Lower leg skin (tissue), 4 donors: ENCODE measurements around the gene UGT1A5. TPM values are rescaled to one million over a fixed set of nuclear protein-coding genes. Genes with fewer than 3 reads are reported as not detected.
A peak's percentile ranks its signal among the peaks of the same experiment; 100 is the strongest.
"Not testable (repeated sequence)": the region's sequence is repeated elsewhere in the genome, so short reads cannot be mapped to it uniquely, and the experiment has no call there.

Experiments
- DNase-seq, 2 donors: peaks; one replicate each; pipeline ENCODE4 v3.0.0-alpha.2; 2019; ENCODE audit warnings: low spot score in 2 of 2
- H3K4me3 ChIP-seq: fragments of 200-600 bp; sonication (generic); 2 replicates; pipeline ENCODE4 v1.5.1; 2017; ENCODE audit warnings: mild to moderate bottlenecking, low read depth; ENCODE audit not compliant: poor library complexity, severe bottlenecking
- POLR2A ChIP-seq, 2 donors: fragments of 450-650 bp; IDR thresholded peaks; one replicate each; pipeline ENCODE4 v1.6.1; 2016 to 2017; ENCODE audit warnings: antibody characterized with exemption in 2 of 2, mild to moderate bottlenecking in 1 of 2, moderate library complexity in 1 of 2
- WGBS, 2 donors: methylation state at CpG; one replicate each; pipeline ENCODE4 v1.1.5; 2018; 5-methylcytosine and 5-hydroxymethylcytosine counted together
- intact Hi-C: fragments of 100-400 bp; cut with DNase I; formaldehyde crosslinking; loops from one replicate; pipeline ENCODE4 v1.15.0; 2023; ENCODE audit warnings: low total_unique reads
- total RNA-seq, 4 donors: library from RNA; depleted of rRNA; stranded (reverse); fragments of >200 nt; gene quantifications; one replicate each; pipeline ENCODE4 v1.1.0, GENCODE V29; 2016
- TF ChIP-seq, protein P1 (sequence below), 3 donors: fragments of 450-650 bp; IDR thresholded peaks; one replicate each; pipeline ENCODE4 v1.5.1; 2016; ENCODE audit warnings: antibody characterized with exemption in 3 of 3, mild to moderate bottlenecking in 3 of 3, moderate library complexity in 2 of 3

The UGT1A5 gene
- total RNA-seq, 4 donors from 2014 or later: 0.32 to 1.7 (median 0.80) TPM; not detected in 1

DNA sequence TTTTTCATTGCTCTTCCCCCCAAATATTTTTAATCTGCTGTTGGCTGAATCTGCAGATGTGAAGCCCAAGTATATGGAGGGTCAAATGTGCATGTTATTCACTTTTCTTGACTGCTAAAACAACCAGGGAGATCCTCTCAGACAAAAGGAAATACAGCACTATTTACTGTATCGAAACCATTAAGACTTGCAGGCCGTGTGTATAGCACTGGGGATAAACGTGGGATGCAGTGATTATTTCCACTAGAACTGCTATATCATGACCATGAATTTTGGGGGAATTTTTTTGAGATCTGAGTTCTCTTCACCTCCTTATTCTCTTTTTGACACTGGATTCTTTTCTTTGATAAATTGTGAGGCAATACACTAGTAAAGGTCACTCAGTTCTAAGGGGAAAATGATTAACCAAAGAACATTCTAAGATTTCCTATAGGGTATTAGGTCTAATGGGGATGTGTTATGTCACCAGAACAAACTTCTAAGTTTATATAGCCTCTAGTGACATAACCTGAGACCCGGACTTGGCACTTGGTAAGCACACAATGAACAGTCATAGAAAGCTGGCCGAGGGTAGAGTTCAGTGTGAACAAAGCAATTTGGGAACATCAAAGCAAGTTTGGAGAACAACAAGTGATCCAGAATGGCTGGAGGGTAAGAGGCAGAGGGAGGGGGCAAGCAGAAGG is 32.5 kb downstream of the UGT1A5 start:
- intact Hi-C loops: no loop called here
- 74 to 75% methylated on average over 5 of the region's 5 CpGs for WGBS, 2 donors
- no peak for DNase-seq
- H3K4me3 ChIP-seq: no peak overlapping the region
- TF ChIP-seq, protein P1, sequence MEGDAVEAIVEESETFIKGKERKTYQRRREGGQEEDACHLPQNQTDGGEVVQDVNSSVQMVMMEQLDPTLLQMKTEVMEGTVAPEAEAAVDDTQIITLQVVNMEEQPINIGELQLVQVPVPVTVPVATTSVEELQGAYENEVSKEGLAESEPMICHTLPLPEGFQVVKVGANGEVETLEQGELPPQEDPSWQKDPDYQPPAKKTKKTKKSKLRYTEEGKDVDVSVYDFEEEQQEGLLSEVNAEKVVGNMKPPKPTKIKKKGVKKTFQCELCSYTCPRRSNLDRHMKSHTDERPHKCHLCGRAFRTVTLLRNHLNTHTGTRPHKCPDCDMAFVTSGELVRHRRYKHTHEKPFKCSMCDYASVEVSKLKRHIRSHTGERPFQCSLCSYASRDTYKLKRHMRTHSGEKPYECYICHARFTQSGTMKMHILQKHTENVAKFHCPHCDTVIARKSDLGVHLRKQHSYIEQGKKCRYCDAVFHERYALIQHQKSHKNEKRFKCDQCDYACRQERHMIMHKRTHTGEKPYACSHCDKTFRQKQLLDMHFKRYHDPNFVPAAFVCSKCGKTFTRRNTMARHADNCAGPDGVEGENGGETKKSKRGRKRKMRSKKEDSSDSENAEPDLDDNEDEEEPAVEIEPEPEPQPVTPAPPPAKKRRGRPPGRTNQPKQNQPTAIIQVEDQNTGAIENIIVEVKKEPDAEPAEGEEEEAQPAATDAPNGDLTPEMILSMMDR (IDR thresholded peaks at IDR 0.05): peak in 1 of 3 donors; percentile 28
- TF ChIP-seq POLR2A (IDR thresholded peaks at IDR 0.05): no peak

DNA sequence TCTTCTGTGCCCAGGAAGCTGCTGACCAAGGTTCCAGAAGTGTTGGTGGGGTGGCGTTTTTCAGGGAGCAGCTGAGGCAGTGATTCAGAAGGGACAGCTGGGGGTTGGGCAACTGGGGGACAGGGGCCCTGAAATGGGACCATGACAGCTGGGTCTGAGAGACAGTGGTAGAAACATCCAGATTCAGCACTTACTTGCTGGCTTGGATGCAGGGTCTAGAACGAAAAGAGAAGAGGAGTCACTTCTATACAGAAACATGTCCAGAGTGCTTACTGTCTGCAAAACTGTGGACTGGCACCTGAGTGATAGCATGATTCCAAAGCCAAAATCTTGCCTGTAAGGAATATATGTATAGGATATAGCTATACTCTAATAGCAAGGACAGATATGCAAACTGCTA is 33.1 kb downstream of the UGT1A5 start:
- intact Hi-C loops, H3K4me3 ChIP-seq, DNase-seq: not testable (repeated sequence)
- WGBS, 2 donors: 73 to 82% methylated on average over 2 of the region's 2 CpGs

DNA sequence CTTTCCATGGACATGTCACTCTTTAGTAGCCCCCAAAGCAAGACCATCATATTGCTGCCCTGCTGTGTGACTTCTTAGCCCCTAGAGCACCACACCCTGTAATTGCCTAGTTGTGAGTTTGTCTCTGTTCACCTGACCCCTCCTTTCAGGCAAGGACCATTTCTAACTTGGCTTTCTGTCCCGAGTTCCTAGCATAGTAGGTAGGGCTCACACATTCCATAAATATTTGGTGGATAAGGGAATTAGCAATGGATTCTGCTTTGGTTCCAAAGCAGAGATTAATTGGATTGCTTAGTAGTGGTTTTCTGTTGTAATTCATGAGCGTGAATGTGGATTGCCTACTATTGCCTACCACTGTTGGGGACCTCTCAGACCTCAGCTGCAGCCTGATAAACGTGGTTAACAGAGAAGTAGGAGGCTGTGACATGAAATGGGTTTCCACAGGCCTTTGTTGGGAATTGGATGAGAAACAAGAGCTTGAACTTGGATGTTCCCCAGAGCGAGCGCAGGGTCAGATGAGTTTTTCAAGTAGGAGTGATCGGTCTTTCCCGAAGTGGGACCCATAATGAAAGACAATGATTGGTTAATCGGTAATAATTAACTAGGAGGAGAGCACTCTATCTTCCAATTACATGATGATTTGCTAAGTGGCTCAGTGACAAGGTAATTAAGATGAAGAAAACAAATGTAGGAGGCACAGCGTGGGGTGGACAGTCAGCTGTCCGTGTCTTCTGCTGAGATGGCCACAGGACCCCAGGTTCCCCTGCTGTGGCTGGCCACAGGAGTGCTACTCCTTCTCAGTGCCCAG is 34.0 kb downstream of the UGT1A5 start:
- TF ChIP-seq, protein P1 (IDR thresholded peaks at IDR 0.05): no peak
- TF ChIP-seq POLR2A (IDR thresholded peaks at IDR 0.05): no peak
- 76 to 80% methylated on average over 10 of the region's 10 CpGs for WGBS, 2 donors
- intact Hi-C loops: no loop called here
- H3K4me3 ChIP-seq: no peak overlapping the region
- no peak for DNase-seq

DNA sequence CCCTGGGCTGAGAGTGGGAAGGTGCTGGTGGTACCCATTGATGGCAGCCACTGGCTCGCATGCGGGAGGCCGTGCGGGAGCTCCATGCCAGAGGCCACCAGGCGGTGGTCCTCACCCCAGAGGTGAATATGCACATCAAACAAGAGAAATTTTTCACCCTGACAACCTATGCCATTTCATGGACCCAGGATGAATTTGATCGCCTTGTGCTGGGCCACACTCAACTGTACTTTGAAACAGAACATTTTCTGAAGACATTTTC is 34.5 kb downstream of the UGT1A5 start:
- DNase-seq: no peak
- 96 to 99% methylated on average over 6 of the region's 6 CpGs for WGBS, 2 donors
- no peak for TF ChIP-seq POLR2A (IDR thresholded peaks at IDR 0.05)
- TF ChIP-seq, protein P1 (IDR thresholded peaks at IDR 0.05): no peak
- intact Hi-C loops: no loop called here
- no peak overlapping the region for H3K4me3 ChIP-seq

DNA sequence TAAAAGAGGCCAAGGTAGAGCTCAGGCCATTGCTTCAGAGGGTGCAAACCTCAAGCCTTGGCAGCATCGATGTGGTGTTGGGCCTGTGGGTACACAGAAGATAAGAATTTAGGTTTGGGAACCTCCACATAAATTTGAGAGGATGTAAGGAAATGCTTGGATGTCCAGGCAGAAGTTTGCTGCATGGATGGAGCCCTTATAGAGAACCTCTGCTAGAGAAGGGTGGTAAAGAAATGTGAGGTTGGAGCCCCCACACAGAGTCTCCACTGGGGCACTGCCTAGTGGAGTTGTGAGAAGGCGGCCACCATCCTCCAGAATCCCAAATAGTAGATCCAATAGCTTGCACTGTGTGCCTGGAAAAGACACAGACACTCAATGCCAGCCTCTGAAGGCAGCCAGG is 38.0 kb downstream of the UGT1A5 start:
- intact Hi-C loops, H3K4me3 ChIP-seq, DNase-seq: not testable (repeated sequence)
- 76 to 92% methylated on average over 2 of the region's 2 CpGs for WGBS, 2 donors

DNA sequence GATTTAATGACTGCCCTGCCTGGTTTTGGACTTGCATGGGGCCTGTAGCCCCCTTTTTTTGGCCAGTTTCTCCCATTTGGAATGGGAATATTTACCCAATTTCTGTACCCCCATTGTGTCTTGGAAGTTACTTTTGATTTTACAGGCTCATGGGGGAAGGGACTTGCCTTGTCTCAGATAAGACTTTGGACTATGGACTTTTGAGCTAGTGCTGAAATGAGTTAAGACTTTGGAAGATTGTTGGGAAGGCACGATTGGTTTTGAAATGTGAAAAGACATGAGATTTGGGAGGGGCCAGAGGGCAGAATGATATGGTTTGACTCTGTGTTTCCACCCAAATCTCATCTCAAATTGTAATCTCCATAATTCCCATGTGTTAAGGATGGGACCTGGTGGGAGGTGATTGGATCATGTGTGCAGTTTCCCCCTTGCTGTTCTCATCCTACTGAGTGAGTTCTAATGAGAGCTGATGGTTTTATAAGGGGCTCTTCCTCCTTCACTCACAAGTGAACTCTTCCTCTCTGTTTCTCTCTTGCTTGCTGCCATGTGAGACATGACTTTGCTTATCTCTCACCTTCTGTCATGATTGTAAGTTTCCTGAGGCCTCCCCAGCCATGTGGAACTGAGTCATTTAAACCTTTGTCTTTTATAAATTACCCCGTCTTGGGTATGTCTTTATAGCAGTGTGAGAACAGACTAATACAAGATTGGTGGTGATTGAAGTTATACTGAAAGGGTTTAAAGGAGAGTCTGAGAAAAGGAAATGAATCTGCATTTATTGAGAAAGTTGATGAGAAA is 38.7 kb downstream of the UGT1A5 start:
- intact Hi-C loops, H3K4me3 ChIP-seq, DNase-seq: not testable (repeated sequence)
- WGBS, 2 donors: 73 to 77% methylated on average over 2 of the region's 2 CpGs

DNA sequence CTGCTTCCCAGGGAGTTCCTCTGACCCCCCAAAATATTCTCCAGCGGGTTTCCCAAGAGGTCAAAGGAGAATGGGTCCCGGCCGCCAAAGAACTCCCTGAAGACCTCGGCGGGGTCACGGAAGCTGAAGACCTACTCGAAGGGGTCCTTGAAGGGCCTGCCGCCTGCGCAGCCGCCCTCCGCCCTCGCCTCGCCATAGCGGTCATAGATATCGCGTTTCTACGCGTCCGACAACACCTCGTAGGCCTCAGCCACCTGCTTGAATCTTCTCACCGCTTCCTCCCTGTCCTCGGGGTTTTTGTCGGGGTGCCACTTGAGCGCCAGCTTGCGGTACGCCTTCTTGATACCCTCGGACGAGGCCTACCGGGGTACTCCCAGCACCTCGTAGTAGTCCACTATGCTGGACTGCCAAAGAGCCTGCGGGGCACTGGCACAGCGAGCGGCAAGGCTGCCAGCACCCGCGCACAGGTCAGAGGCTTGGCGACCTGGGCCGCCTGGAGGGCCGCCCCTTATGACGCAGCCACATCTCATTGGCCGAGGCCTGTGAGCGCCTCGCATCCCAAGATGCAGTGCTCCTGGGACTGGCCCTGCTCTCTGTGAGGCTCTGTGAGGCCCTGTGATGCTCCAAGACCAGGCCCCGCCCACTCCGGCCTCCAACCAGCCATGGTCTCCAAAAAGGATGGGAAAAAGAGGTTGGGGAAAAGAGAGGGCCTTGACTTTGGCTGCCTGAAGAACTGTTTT is 42.3 kb downstream of the UGT1A5 start:
- 93 to 95% methylated on average over 38 to 41 of the region's 44 CpGs for WGBS, 2 donors
- no peak overlapping the region for H3K4me3 ChIP-seq
- DNase-seq: no peak
- intact Hi-C loops: no loop called here
- TF ChIP-seq, protein P1 (IDR thresholded peaks at IDR 0.05): no peak
- TF ChIP-seq POLR2A (IDR thresholded peaks at IDR 0.05): no peak
